Stromal cell of bone marrow (primary cell): ENCODE results near the gene CIT.

Experiments
- DNase-seq: peaks from one replicate; pipeline ENCODE4 v3.0.0-alpha.2; 2012; ENCODE audit warnings: low read depth

The CIT gene

DNA sequence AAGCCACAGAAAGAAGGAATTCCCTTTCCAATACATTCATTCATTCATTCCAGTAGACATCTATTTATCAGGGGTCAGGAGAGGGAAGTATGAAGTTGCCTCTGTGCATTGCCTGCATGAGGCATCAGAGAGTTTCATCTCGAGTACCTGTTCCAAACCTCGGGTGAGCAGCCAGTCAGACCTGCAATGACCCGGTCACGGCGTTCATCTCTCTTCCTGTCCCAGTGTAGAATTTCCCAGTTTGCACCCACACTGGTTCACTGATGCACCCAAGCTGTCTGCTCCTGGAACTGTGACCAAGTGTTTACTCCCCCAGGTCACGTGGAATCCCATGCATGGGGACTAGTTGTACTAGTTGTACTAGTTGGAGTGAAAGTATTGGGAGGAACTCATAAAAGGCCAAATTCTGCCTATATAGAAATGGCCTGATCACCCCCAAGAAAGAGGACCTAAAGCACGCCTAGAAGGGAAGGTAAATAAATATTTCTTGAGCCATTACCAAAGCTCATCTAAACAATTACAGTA, 231.5 kb downstream of the CIT start:
- no peak for DNase-seq

DNA sequence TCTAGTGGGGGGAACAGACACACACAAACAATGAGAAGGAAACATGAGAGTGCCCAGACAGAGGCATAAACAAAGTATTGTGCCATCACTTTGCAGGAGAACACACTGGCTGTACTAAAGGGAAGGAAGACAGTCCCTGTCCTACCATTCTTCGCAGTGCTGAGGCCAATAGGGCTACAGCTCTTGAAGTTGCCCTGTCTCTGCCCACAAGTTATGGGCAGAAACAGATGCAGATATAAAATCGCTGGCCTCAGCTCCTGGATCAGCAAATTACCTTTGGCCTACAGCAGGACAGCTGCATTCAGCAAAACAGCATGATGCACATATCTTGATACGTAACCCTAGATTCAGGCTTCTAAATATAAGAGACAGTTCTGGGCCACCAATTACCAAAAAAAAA, 232.2 kb downstream of the CIT start:
- no peak for DNase-seq

DNA sequence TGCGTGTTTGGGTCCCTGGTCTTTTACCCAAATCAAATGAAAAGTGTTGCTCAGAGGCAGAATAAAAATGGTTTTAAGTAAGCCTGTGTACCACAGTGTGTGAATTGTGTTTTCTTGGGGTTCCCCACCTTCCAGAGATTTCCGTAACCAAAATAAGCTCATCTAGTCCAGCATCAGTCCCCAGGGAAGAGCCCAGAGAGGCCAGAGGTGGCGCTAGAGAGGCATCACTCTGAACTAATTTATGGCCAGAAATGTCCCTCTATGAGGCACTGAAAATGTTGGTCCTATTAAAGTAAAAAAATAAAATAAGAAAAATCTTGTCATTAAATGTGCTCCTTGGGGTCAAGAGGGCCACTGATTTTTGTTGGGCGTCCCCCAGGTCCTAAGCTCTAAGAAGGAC, 234.1 kb downstream of the CIT start:
- no peak for DNase-seq
